Stimulated activated CD4-positive, alpha-beta T cell treated with anti-CD3 and anti-CD28 coated beads, Interleukin-1b, Interleukin-23, amount 100 ng/mL, for 4 hours (primary cell): ENCODE data around the gene ACTR2.
"Not testable (repeated sequence)": the region's sequence is repeated elsewhere in the genome, so short reads cannot be mapped to it uniquely, and the experiment has no call there.

Experiments
- DNase-seq, 2 donors: peaks; one replicate each; pipeline ENCODE4 v3.0.0-alpha.2; 2020; ENCODE audit warnings: low read depth in 2 of 2

The ACTR2 gene

DNA sequence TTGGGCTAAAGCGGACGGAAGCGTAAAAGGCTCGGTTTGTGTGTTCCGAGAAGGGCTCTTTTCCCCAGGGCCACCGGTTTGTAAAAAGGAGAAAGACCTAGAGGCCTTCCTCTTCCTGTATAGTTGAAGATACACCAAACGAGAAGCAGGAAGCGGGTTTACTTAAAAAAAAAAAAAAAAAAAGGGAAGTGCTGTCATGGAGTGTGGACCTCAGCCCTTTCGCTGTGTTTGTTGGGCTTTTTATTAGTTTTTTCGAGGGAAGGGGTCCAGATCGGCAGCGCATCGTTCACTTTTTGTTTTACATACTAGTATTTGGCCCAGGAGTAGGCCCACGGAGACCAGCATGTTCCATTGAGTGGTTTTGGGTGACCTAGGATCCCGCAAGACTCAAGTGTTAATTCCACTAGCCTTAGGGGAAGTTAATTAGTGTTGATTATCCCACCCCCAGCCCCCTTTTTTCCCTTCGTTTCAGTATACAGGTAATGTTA is 676 bp downstream of the ACTR2 start:
- DNase-seq: no peak

GRCh38 chr2:65231121-65231520 is 3.5 kb downstream of the ACTR2 start:
- DNase-seq: no peak

DNA sequence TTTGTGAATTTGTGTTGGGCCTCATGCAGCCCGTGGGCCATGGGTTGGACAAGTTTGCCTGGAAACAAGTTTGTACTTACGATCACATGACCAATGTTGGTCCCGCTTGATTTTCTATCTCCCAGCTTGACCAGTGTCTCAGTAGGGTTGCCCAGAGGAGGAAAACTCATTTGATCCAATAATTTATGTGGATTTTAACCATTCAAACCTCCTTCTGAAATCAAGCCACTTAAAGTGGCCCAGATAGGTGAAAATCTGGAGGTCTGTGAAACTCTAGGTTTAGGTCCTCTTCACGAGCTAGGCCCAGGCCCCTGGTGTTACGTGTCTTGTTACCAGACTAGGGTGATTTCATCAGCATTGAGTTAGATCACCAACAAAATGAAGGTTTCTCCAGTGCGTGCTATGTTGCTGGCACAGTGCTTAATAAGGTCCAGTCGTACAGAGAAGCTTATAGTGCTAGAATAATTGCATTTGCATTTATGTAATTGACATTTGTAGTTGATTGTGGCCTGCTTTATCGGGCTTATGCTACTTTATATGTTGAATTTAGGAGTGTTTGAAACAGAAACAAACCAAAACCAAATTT is 4.4 kb downstream of the ACTR2 start:
- no peak for DNase-seq

GRCh38 chr2:65232636-65233035 is 5.0 kb downstream of the ACTR2 start:
- no peak for DNase-seq

DNA sequence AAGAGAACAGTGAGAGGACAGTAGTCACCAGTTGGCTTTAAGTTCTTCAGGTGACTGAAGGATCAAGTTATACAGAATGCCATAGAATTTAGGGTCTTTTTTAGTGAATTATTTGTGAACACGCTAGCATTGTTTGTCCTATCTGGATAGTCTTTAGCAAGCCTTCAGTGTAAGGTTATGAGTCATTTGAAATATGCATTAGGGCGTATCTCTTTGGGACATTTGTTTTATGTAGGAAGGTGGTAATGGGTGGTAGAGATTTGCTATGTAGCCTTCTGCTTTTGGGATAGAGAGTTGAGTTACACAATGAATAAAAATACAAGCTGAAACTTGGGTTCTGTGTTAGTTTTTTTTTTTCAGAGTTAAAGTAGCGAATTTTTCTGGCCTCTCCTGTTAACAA is 13.0 kb downstream of the ACTR2 start:
- no peak for DNase-seq

DNA sequence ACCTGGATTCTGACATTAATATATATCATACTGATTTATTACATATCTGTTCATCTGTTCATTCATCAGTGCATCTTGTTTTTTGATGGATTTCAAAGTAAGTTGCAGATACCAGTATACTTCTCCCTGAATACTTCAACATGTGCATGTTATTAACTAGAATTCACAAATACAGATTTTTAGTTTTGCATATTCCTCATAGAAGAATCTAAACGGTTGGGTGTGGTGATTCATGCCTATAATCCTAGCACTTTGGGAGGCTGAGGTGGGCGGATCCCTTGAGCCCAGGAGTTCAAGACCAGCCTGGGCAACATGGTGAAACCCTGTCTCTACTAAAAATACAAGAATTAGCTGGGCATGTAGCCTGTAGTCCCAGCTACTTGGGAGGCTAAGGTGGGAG is 16.8 kb downstream of the ACTR2 start:
- not testable (repeated sequence) for DNase-seq

GRCh38 chr2:65252640-65253039 is 25.0 kb downstream of the ACTR2 start:
- no peak for DNase-seq

GRCh38 chr2:65255356-65255755 is 27.7 kb downstream of the ACTR2 start:
- DNase-seq: no peak

GRCh38 chr2:65256054-65256453 is 28.4 kb downstream of the ACTR2 start:
- DNase-seq: no peak

DNA sequence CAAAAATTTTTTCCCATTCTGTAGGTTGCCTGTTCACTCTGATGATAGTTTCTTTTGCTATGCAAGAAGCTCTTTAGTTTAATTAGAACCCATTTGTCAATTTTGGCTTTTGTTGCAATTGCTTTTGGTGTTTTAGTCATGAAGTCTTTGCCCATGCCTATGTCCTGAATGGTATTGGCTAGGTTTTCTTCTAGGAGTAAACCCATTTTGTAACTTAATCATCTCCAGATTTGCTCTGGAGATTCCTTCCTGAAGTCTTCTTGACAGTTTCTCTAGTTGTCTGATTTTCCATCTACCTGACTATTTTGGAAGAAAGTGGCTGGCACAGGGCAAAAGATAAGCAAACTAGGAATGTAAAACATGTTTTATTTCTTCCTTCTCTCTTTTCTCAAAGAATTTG is 30.2 kb downstream of the ACTR2 start:
- DNase-seq: not testable (repeated sequence)

- no peak for DNase-seq
These were observed 34.0 kb downstream of the ACTR2 start for GRCh38 chr2:65261676-65262075.

- no peak for DNase-seq
These were observed 35.6 kb downstream of the ACTR2 start for GRCh38 chr2:65263262-65263661.

- no peak for DNase-seq
These were observed 36.4 kb downstream of the ACTR2 start for GRCh38 chr2:65263986-65264385.

- DNase-seq: no peak
These were observed 37.4 kb downstream of the ACTR2 start for GRCh38 chr2:65264821-65265670.

- DNase-seq: no peak
These were observed 38.0 kb downstream of the ACTR2 start for GRCh38 chr2:65265671-65266045.

DNA sequence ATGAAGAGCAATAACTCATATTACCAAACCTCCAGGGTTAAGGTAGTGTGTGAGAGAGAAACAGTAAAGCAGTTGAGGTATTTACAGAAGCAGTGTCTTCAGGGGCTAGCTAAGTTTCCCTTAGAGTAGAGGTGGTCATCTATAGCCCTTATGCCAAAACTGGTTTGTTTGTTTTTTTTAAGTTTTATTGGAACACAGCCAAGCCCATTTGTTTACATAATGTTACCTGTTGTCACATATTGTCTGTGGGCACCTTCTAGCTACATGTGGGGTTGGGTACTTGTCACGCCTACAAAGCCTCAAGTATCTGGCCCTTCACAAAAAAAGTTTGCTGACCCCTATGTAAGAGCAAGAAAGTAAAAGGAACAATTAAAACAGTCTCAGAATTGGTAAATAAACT is 39.4 kb downstream of the ACTR2 start:
- DNase-seq: no peak

GRCh38 chr2:65268957-65269356 is 41.3 kb downstream of the ACTR2 start:
- no peak for DNase-seq

- no peak for DNase-seq
These were observed 45.7 kb downstream of the ACTR2 start for GRCh38 chr2:65273344-65273743.

GRCh38 chr2:65275141-65275915 is 47.7 kb downstream of the ACTR2 start:
- DNase-seq: no peak

GRCh38 chr2:65276609-65277008 is 49.0 kb downstream of the ACTR2 start:
- DNase-seq: no peak

DNA sequence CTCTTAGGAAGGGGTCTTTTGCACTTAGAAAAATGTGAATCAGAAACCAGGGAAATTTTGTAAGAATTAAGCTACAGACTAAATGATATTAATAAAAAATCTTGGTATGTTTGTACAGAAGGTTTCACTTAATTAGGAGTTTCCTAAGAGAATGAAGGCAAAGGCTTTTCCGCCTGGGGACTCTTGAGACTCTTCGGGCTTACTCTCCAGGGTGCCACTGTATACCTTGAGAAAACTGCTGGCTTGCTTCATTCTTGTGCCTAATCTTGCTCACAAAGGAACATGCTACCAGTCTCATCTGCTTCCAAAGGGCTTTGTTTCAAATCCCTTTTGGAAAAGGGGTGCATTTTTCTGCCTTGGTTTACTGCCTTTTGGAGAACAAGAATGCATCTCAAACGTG is 49.5 kb downstream of the ACTR2 start:
- no peak for DNase-seq

GRCh38 chr2:65277791-65278483 is 50.3 kb downstream of the ACTR2 start:
- DNase-seq: no peak
